Measurements from ENCODE around the gene CHST9. TPM values are rescaled to one million over a fixed set of nuclear protein-coding genes. Genes with fewer than 3 reads are reported as not detected.

Gene CHST9
- total and polyA plus RNA-seq, 2 of the 4 experiments (the other 2 are of a cell fraction) = not detected

DNA sequence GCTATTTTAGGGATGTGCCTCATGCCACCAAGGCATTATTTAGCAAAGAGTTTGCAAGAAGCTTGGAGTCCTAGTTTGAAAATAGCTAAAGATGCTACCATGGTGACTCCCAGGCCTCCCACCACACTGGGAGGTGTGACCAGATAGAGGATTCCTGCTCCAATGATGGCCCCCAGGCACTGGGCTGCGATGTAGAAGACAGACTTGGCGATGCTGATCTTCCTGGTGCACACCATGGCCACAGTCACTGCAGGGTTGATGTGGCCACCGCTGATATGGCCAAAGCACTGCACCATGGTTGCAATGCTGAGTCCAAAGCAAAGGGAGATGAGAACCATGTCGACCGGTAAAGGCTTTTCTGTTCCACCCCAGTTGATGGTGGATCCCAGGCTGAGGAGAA lies 323.0 kb downstream of the CHST9 start:
- 44% methylated on average over 5 of the region's 5 CpGs; no CpG with 5 or more reads in 1 of the 2 experiments for WGBS, 2 experiments (ENCODE audit: extremely low coverage in 2 of 2, insufficient read length in 1 of 2)
- H2AK5ac ChIP-seq (ENCODE audit: low read depth, low read length) = no peak overlapping the region
- no peak overlapping the region for H4K5ac ChIP-seq (ENCODE audit: low read depth, low read length)
- no peak overlapping the region for H2BK15ac ChIP-seq (ENCODE audit: low read depth, low read length)
- H2BK5ac ChIP-seq (ENCODE audit: low read depth, low read length, poor library complexity, severe bottlenecking) = no peak overlapping the region
- no peak overlapping the region for H4K91ac ChIP-seq (ENCODE audit: insufficient read depth, low read depth, low read length)
- ChIA-PET POLR2A (ENCODE audit: unreplicated experiment) (no interaction called here), CTCF (no interaction called here)
- H3K23ac ChIP-seq (ENCODE audit: low read depth, low read length) = no peak overlapping the region
- H3K9me3 ChIP-seq (ENCODE audit: control insufficient read depth, insufficient read depth, low read length) = no peaks in the 10 kb centered on the region
- no peak overlapping the region for H3K14ac ChIP-seq (replicated peaks; ENCODE audit: low read depth, low read length)
- no peak for TF ChIP-seq MAFK (IDR thresholded peaks at IDR 0.05; ENCODE audit: low read depth, low read length)
- no peak for TF ChIP-seq MAZ (IDR thresholded peaks at IDR 0.05; ENCODE audit: borderline replicate concordance, low read depth, low read length)
- TF ChIP-seq CEBPB (IDR thresholded peaks at IDR 0.05; ENCODE audit: low read depth, low read length) = no peak
- TF ChIP-seq, protein P1, sequence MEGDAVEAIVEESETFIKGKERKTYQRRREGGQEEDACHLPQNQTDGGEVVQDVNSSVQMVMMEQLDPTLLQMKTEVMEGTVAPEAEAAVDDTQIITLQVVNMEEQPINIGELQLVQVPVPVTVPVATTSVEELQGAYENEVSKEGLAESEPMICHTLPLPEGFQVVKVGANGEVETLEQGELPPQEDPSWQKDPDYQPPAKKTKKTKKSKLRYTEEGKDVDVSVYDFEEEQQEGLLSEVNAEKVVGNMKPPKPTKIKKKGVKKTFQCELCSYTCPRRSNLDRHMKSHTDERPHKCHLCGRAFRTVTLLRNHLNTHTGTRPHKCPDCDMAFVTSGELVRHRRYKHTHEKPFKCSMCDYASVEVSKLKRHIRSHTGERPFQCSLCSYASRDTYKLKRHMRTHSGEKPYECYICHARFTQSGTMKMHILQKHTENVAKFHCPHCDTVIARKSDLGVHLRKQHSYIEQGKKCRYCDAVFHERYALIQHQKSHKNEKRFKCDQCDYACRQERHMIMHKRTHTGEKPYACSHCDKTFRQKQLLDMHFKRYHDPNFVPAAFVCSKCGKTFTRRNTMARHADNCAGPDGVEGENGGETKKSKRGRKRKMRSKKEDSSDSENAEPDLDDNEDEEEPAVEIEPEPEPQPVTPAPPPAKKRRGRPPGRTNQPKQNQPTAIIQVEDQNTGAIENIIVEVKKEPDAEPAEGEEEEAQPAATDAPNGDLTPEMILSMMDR (conservative IDR thresholded peaks at IDR 0.05; ENCODE audit: low read depth, low read length) = no peak
- TF ChIP-seq RAD21 (IDR thresholded peaks at IDR 0.05; ENCODE audit: low read length) = no peak
- TF ChIP-seq BHLHE40 (IDR thresholded peaks at IDR 0.05; ENCODE audit: low read depth, low read length) = no peak
- TF ChIP-seq, protein P2, sequence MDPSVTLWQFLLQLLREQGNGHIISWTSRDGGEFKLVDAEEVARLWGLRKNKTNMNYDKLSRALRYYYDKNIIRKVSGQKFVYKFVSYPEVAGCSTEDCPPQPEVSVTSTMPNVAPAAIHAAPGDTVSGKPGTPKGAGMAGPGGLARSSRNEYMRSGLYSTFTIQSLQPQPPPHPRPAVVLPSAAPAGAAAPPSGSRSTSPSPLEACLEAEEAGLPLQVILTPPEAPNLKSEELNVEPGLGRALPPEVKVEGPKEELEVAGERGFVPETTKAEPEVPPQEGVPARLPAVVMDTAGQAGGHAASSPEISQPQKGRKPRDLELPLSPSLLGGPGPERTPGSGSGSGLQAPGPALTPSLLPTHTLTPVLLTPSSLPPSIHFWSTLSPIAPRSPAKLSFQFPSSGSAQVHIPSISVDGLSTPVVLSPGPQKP (IDR thresholded peaks at IDR 0.05; ENCODE audit: borderline replicate concordance, low read depth, low read length) = no peak
- no peak for TF ChIP-seq CHD1 (IDR thresholded peaks at IDR 0.05; ENCODE audit: low read depth, low read length)
- TF ChIP-seq, protein P3, sequence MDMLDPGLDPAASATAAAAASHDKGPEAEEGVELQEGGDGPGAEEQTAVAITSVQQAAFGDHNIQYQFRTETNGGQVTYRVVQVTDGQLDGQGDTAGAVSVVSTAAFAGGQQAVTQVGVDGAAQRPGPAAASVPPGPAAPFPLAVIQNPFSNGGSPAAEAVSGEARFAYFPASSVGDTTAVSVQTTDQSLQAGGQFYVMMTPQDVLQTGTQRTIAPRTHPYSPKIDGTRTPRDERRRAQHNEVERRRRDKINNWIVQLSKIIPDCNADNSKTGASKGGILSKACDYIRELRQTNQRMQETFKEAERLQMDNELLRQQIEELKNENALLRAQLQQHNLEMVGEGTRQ (IDR thresholded peaks at IDR 0.05; ENCODE audit: low read depth, low read length) = no peak
- TF ChIP-seq NFE2L2 (IDR thresholded peaks at IDR 0.05; ENCODE audit: low read depth, low read length) = no peak
- TF ChIP-seq MXI1 (IDR thresholded peaks at IDR 0.05; ENCODE audit: borderline replicate concordance, low read depth, low read length) = no peak
- TF ChIP-seq SMC3 (IDR thresholded peaks at IDR 0.05; ENCODE audit: low read depth, low read length) = no peak
- no peak for TF ChIP-seq FOS (IDR thresholded peaks at IDR 0.05; ENCODE audit: low read depth, low read length)
- no peak for TF ChIP-seq POLR2A (IDR thresholded peaks at IDR 0.05; ENCODE audit: low read depth, low read length)
- H3K4me3 ChIP-seq (ENCODE audit: insufficient read depth, low read depth, low read length) = no peak overlapping the region
- intact Hi-C loops (cut with micrococcal nuclease) = no loop called here
- H2AK9ac ChIP-seq (replicated peaks; ENCODE audit: low read depth, low read length, poor library complexity) = peak overlapping the region; percentile 82
- dilution Hi-C loops (cut with HindIII; ENCODE audit: low sequenced_read_pairs, unreplicated experiment) = no loop called here
- no peak overlapping the region for H2BK120ac ChIP-seq (ENCODE audit: low read depth, low read length)
- H3K79me1 ChIP-seq (ENCODE audit: low read depth in 1 of 2, low read length in 2 of 2) = no peaks in the 10 kb centered on the region
- H3K18ac ChIP-seq (ENCODE audit: low read depth, low read length) = no peak overlapping the region
- no peaks in the 10 kb centered on the region for H4K20me1 ChIP-seq (ENCODE audit: insufficient read depth, low read length)
- no peak overlapping the region for H3K4me2 ChIP-seq (ENCODE audit: low read depth, low read length)
- H2BK20ac ChIP-seq (ENCODE audit: low read depth, low read length) = no peak overlapping the region
- H3K9me1 ChIP-seq (ENCODE audit: insufficient read depth, low read length) = no peaks in the 10 kb centered on the region
- H3K27me3 ChIP-seq (ENCODE audit: control insufficient read depth, insufficient read depth, low read length) = no peaks in the 10 kb centered on the region
- H3K9ac ChIP-seq (ENCODE audit: low read depth, low read length) = no peak overlapping the region
- H2AFZ ChIP-seq (replicated peaks; ENCODE audit: low read length, poor library complexity) = no peak overlapping the region
- H3K27ac ChIP-seq (ENCODE audit: insufficient read depth, low read length) = no peak overlapping the region
- H3K4me1 ChIP-seq (ENCODE audit: control insufficient read depth, insufficient read depth, low read length) = no peaks in the 10 kb centered on the region
- H4K8ac ChIP-seq (ENCODE audit: low read depth in 2 of 2, low read length in 2 of 2) = no peak overlapping the region
- no peak overlapping the region for H3K4ac ChIP-seq (ENCODE audit: low read depth, low read length)
- H3K56ac ChIP-seq (ENCODE audit: extremely low read depth, insufficient read depth, low read length) = no peak overlapping the region
- ATAC-seq (ENCODE audit: low read depth) (no peak), DNase-seq (no peak)
- no peaks in the 10 kb centered on the region for H3K36me3 ChIP-seq (ENCODE audit: control insufficient read depth, insufficient read depth, low read length)
- in situ Hi-C loops (cut with MboI; ENCODE audit: low sequenced_read_pairs) = no loop called here
- no TSS peak for BruUV-seq (replicated peaks)

Data from IMR-90 (cell line).